Measurements from ENCODE around the gene TRIM8.
A peak's percentile ranks its signal among the peaks of the same experiment; 100 is the strongest.

The TRIM8 gene

DNA sequence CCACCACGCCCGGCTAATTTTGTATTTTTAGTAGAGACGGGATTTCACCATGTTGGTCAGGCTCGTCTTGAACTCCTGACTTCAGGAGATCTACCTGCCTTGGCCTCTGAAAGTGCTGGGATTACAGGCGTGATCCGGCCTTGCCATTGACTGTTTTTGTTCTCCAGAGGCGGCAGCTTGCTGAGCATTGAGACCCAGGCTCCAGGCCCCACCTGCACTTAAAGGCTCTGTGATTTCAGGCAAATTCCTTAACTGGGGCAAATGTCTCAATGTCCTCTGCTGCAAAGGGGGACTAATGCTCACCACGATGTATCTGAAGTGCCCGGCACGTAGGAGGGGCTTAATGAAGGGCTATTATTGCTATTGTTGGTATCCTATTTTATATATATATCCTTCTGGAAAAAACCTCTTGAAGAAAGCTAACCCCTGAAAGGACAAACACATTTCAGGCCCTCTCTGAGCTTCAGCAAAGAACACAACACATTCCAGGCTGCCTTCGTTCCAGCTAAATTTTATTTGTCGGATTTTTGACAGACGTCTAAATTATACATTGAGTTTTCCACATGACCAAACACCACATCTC, 29.0 kb downstream of the TRIM8 start:
- TF ChIP-seq, protein P1, sequence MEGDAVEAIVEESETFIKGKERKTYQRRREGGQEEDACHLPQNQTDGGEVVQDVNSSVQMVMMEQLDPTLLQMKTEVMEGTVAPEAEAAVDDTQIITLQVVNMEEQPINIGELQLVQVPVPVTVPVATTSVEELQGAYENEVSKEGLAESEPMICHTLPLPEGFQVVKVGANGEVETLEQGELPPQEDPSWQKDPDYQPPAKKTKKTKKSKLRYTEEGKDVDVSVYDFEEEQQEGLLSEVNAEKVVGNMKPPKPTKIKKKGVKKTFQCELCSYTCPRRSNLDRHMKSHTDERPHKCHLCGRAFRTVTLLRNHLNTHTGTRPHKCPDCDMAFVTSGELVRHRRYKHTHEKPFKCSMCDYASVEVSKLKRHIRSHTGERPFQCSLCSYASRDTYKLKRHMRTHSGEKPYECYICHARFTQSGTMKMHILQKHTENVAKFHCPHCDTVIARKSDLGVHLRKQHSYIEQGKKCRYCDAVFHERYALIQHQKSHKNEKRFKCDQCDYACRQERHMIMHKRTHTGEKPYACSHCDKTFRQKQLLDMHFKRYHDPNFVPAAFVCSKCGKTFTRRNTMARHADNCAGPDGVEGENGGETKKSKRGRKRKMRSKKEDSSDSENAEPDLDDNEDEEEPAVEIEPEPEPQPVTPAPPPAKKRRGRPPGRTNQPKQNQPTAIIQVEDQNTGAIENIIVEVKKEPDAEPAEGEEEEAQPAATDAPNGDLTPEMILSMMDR (IDR thresholded peaks at IDR 0.05; ENCODE audit: insufficient read depth, low read length, missing control alignments) = no peak

DNA sequence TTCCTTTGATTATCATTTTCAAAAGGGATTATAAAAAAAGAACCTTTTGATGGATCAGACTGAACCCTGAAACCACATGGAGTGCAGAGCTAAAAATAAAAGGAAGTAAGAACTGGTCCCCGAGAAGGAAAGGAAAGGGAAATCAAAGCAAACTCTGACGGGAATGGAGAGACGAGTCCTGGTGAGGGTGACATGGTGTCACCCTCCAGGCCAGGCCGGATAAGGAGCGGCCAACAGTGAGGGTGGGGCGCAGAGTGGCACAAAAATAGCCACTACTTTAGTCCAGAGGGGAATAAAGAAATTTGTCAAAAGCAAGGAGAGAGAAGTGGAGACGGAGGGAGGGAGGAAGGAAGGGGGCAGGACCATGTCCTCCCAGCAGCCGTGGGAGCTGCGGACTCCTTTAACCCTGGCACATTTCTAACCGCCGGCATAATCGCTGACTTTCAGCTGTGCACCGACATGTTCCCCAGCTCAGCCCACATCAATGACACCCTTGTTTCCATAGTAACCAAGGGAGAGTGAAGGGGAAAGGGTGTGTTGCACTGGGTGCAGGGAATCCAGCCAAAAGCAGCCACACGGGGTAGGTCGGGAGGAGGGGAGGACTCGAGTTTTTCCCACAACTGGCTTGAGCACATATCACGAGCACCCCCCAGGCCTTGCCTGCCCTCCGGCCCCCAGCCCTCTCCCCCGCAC, 29.7 kb downstream of the TRIM8 start:
- DNase-seq (ENCODE audit: low read depth, low spot score) = no peak
- POLR2A ChIA-PET = interaction anchor here (0.6 to 3.3 kb wide), 3 partner anchors 16 to 29 kb away, joined by 3 to 35 read pairs (median 3); partner anchors contain the start of gene TRIM8
- H3K4me3 ChIP-seq (ENCODE audit: low read depth, low read length) = peak overlapping the region; percentile 29; the same call in 1 of the 2 replicates
- TF ChIP-seq, protein P1 (IDR thresholded peaks at IDR 0.05; ENCODE audit: insufficient read depth, low read length, missing control alignments) = no peak
- CTCF ChIA-PET = interaction anchor here (0.8 to 8.7 kb wide), 10 partner anchors 10 to 275 kb away, joined by 3 to 95 read pairs (median 4); partner anchors contain the start of genes ACTR1A, ARL3, SFXN2 and TRIM8

More for the DNA sequence above, 29.0 kb downstream of the TRIM8 start:
- ChIA-PET POLR2A (interaction anchor here (0.6 to 1.3 kb wide), 2 partner anchors 17 to 27 kb away, joined by 3 read pairs; no protein-coding TSS in a partner anchor), CTCF (interaction anchor here (0.9 to 8.7 kb wide), 8 partner anchors 9 to 274 kb away, joined by 3 to 95 read pairs (median 4); partner anchors contain the start of genes ACTR1A, ARL3, SFXN2 and TRIM8)
- H3K4me3 ChIP-seq (ENCODE audit: low read depth, low read length) = no peak overlapping the region
- DNase-seq (ENCODE audit: low read depth, low spot score) = no peak

DNA sequence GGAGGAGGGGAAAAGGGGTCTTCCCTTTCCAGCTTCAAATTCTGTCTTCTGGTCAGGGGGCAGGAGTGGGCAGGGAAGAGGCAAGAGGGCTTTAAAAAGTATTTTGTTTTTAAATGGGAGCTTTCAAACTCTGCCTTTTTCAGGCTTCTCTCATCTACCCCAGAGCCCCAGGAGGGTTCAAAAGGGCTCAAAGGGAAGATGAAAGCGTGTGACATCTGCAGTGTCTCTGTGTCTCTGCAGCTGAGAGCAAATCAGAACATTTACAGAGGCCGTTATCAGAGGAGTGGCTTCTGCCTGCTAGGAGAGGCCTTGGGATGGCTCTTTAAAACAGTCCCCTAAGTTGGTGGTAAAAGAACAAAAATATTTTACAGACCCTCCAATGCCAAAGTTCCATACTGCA, 30.3 kb downstream of the TRIM8 start:
- TF ChIP-seq, protein P1 (IDR thresholded peaks at IDR 0.05; ENCODE audit: insufficient read depth, low read length, missing control alignments) = no peak
- no peak for DNase-seq (ENCODE audit: low read depth, low spot score)
- CTCF ChIA-PET = interaction anchor here (0.8 to 8.7 kb wide), 7 partner anchors 11 to 227 kb away, joined by 3 to 95 read pairs (median 4); partner anchors contain the start of genes ARL3, SFXN2 and TRIM8
- POLR2A ChIA-PET = interaction anchor here (1.6 to 3.3 kb wide), 2 partner anchors 20 to 29 kb away, joined by 5 to 35 read pairs; partner anchors contain the start of gene TRIM8
- no peak overlapping the region; the same call in 1 of the 2 replicates for H3K4me3 ChIP-seq (ENCODE audit: low read depth, low read length)

DNA sequence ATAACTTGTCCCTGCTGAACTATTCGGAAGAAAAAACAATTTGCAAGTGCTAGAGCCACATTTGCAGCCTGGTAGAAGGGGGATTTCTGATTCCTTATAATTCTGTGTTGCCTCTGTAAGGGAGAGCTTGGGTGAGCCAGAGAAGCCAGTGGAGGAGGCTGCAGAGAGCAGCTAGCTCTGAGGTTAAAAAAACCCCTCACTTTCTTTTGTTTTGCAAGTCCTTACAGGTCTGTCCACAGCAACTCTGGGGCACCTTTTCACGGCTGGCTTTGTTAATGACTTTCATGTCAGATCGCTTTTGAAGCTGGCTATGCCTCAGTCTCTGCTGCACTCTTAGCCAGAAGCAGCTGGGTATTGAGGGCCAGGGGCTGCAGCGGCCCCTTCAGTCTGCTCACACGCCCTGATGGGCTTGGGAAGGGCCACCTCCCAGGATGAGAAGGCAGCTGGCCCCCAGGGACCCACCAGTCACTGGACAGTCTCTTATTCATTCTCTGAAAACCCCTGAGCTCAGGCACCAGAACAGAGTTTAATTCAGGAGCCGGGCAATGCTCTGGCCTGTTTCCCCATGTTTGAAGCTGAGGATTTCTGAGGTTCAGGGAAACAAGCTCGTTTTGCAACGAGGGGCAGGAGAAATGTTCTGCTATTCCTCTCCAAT, 30.9 kb downstream of the TRIM8 start:
- CTCF ChIA-PET = interaction anchor here (0.8 to 8.7 kb wide), 7 partner anchors 12 to 171 kb away, joined by 3 to 95 read pairs (median 5); partner anchors contain the start of genes ARL3, SFXN2 and SUFU
- TF ChIP-seq, protein P1 (IDR thresholded peaks at IDR 0.05; ENCODE audit: insufficient read depth, low read length, missing control alignments) = no peak
- DNase-seq (ENCODE audit: low read depth, low spot score) = no peak
- peak overlapping the region; percentile 40 for H3K4me3 ChIP-seq (ENCODE audit: low read depth, low read length)
- POLR2A ChIA-PET = interaction anchor here (1.3 to 3.3 kb wide), 6 partner anchors 9 to 39 kb away, joined by 5 to 35 read pairs (median 7); partner anchors contain the start of genes ARL3, SFXN2 and TRIM8

DNA sequence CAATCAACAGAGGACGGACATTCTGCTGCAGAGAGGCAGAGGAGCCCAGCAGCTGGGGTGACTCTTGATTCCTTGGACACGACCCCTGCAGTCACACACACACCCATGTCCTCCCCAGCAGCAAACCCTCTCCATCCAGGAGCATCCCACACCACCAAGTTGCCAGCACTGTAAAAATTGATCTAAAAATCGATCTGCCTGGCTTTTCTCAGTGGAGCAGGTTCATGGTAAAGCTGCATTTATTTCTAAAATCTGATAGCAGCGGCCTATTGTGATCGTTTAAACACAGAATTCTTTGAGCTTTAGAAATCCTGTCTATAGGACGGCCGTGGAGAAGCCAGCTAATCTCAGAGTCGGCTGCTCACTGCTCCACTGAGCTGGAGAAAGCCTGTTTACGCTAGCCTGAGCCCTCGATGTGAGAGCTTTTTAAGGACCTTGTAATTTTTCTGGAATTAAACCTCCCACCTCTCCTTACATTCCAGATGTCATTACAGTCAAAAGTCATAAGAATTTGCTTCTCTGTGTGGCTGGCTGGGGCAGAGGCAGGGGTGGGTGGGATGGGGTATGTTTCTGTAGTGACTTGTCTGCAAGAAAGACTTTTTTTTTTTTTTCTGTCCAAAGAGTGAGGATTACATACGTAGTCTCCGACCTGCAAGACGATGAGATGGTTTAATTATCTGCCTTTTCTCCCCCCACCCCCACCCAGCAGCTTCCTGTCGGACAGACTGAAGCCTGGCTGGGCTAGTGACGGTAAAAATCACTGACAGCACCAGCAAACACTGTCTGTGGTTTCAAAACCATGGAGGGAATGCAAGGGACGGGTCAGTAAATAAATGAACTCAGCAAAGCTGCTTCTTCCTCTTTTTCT, 31.6 kb downstream of the TRIM8 start:
- ChIA-PET CTCF (interaction anchor here (0.6 to 8.7 kb wide), 7 partner anchors 12 to 172 kb away, joined by 3 to 95 read pairs (median 27); partner anchors contain the start of genes ARL3, SFXN2 and SUFU), POLR2A (interaction anchor here (1.2 to 3.3 kb wide), 7 partner anchors 9 to 38 kb away, joined by 5 to 35 read pairs (median 6); partner anchors contain the start of genes ARL3, SFXN2 and TRIM8)
- TF ChIP-seq, protein P1 (IDR thresholded peaks at IDR 0.05; ENCODE audit: insufficient read depth, low read length, missing control alignments) = no peak
- H3K4me3 ChIP-seq (ENCODE audit: low read depth, low read length) = peak overlapping the region; percentile 40
- DNase-seq (ENCODE audit: low read depth, low spot score) = peak; percentile 95

All from AG04449 (cell line).